Measurements from ENCODE around the gene GAL.

GRCh38 chr11:68722143-68722542, 37.8 kb downstream of the GAL start:
- TF ChIP-seq CTCF (IDR thresholded peaks at IDR 0.05), result no peak
- no peak for TF ChIP-seq POLR2AphosphoS5 (IDR thresholded peaks at IDR 0.05)
- TF ChIP-seq EP300 (IDR thresholded peaks at IDR 0.05), result no peak
- TF ChIP-seq POLR2A (IDR thresholded peaks at IDR 0.05), result no peak

Measured in suprapubic skin (tissue), 4 donors.